Epithelial cell of proximal tubule (primary cell): Measurements from ENCODE around the gene GRN. TPM values are rescaled to one million over a fixed set of nuclear protein-coding genes. Genes with fewer than 3 reads are reported as not detected.
"Not testable (repeated sequence)": the region's sequence is repeated elsewhere in the genome, so short reads cannot be mapped to it uniquely, and the experiment has no call there.

Experiments used
- DNase-seq: peaks from one replicate; pipeline ENCODE4 v3.0.0-alpha.2; 2011; ENCODE audit warnings: low read depth
- H3K4me3 ChIP-seq: 2 replicates; pipeline ENCODE4 v1.5.1; 2011; ENCODE audit warnings: low read depth, mild to moderate bottlenecking, low read length
- CTCF ChIP-seq: conservative IDR thresholded peaks from 2 replicates; pipeline ENCODE4 v1.5.1; 2012; ENCODE audit warnings: low read depth, mild to moderate bottlenecking, low read length
- total RNA-seq: library from RNA; depleted of rRNA; stranded (reverse); fragments of >200 nt; gene quantifications from 2 replicates; pipeline ENCODE4 v1.2.3, GENCODE V29; 2015

The GRN gene
- total RNA-seq, 1 donor from 2014 or later = 567 TPM

DNA sequence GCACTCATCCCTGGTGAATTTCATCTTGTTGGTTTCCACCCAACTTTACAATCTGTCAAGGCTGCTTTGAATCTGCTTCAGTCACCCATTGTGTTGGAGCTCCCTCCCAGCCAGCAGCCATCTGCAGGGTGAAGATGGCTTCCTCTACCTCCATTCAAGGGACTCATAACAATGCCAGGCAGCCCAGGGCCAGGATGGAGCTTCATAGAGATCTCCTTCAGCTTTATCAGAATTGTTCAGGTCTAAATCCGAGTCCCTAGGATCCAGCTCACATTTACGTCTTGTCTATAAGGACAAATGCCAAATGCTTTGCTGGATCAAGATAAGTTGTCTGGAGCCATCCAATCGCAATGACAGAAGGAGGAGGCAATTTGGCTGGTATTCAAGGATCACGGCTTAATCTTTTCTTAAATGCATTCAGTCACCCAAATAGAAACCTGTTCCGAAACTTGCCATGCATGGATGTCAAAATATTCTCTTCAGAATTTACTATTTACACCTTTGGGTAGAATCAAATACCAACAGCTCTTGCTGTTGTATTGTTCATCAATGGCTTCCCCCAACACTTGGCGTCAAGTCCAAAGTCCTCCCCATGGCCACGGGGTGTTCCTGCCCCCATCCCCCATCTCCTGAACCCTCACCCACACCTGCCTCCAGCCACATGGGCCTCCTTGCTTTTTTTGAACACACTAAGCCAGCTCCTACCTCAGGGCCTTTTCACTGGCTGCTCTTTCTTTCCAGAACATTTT lies 22.3 kb downstream of the GRN start:
- H3K4me3 ChIP-seq = no peak overlapping the region
- no peak for DNase-seq
- no peak for TF ChIP-seq CTCF

DNA sequence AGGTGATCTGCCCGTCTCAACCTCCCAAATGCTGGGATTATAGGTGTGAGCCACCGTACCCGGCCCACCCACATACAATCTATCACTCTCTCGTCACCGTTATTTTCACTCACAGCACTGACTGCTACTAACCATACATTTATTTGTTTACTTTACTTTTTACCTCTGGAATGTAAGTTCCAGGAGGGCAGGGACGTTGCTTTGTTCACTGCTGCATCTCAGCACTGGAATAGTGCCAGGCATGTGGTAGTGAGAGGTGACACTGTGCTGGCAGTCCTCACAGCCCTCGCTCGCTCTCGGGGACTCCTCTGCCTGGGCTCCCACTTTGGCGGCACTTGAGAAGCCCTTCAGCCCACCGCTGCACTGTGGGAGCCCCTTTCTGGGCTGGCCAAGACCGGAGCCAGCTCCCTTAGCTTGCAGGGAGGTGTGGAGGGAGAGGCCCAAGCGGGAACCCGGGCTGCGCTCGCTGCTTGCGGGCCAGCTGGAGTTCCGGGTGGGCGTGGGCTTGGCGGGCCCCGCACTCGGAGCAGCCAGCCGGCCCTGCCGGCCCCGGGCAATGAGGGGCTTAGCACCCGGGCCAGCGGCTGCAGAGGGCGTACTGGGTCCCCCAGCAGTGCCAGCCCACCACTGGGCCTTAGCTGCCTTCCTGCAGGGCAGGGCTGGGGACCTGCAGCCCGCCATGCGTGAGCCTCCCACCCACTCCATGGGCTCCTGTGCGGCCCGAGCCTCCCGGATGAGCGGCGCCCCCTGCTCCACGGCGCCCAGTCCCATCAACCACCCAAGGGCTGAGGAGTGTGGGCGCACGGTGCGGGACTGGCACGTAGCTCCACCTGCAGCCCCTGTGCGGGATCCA lies 23.5 kb downstream of the GRN start:
- DNase-seq, H3K4me3 ChIP-seq: not testable (repeated sequence)

DNA sequence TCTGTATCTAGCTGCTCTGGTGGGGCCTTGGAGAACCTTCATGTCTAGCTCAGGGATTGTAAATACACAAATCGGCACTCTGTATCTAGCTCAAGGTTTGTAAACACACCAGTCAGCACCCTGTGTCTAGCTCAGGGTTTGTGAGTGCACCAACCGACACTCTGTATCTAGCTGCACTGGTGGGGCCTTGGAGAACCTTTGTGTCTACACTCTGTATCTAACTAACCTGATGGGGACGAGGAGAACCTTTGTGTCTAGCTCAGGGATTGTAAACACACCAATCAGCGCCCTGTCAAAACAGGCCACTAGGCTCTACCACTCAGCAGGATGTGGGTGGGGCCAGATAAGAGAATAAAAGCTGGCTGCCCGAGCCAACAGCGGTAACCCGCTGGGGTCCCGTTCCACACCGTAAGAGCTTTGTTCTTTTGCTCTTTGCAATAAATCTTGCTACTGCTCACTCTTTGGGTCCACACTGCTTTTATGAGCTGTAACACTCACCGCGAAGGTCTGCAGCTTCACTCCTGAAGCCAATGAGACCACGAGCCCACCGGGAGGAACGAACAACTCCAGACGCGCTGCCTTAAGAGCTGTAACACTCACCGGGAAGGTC lies 24.4 kb downstream of the GRN start:
- not testable (repeated sequence) for DNase-seq

GRCh38 chr17:44372036-44372435 lies 26.9 kb downstream of the GRN start:
- no peak for TF ChIP-seq CTCF
- DNase-seq = no peak

More for the DNA sequence above, 24.4 kb downstream of the GRN start:
- H3K4me3 ChIP-seq = not testable (repeated sequence)

DNA sequence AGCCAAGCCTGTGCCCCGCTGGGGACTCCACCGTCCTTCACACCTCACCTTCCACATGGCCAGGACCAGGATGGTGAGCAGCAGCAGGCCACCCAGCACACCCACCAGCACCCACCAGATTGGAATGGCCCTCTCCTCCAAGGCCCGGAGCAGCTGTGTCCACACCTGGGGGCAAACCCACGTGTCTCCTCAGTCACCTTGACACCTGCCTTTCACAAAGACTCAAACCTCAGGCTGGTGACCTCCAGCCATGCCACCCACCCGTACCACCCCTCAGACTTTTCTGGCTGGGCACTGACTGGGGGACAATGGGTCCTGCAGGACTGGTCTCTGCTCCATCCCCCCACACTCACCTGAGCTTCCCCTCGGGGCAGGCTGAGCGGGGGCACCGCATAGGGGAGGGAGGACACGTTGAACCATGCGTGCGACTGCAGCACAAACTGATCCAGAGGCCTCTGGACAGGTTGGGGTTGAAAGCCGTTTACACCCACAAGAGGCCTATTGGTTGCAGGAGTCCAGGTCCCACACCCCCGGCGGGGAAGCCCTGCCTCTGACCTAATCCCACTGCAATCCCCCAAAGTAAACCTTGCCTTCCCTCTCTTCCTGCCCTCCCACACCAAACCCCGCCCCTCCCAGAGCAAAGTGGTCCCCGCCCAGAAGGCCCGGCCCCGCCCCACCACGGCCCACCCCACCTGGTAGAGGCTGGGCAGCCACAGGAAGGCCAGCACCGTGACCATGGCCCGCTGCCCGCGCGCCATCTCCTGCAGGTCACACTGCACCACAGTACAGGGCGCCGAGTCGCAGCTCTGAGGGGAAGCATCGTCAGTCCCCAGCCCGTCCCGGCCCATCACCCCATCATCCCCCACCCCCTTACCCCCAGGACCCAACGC lies 29.4 kb downstream of the GRN start:
- TF ChIP-seq CTCF = no peak
- DNase-seq = no peak
- H3K4me3 ChIP-seq = no peak overlapping the region

More at GRCh38 chr17:44372036-44372435, 26.9 kb downstream of the GRN start:
- no peak overlapping the region for H3K4me3 ChIP-seq

DNA sequence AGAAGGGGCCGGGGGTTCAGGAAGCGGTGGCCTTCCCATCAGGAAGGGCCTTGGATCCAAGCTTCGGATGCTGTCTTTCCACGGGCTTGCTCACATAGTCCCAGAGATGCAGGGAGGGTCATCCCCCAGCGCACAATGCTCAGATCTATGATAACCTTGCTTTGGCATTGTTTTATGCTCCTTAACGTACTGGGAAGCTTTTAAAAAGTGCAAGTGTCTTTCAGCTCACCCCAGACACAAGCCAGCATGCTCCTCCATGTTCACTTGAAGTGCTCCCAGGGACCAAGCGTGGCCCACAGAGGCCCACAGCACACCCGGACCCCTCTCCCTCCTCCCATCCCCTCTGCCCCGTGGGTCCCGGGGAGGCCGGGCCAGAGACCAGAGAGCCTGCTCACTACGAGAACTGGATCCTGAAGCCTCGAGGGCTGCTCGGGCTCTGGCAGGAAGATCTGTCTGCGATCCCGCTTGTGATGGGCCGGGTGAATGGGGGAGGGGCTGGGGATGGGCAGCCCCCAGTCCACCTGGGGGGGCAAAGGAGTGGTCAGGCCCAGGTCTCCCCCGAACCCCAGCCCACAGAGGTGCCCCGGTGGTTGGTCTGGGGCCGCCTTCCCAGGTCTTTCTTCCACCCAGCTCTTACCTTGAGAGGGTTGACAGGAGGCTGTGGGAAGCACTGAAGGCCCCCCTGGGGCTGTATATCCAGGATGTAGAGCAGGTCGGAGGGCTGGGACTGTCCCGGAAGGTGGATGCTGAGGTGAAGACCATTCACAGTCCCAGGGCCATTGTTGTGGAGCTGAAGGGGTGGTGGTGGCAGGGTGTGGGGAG lies 30.3 kb downstream of the GRN start:
- DNase-seq = no peak
- no peak for TF ChIP-seq CTCF
- H3K4me3 ChIP-seq = no peak overlapping the region

DNA sequence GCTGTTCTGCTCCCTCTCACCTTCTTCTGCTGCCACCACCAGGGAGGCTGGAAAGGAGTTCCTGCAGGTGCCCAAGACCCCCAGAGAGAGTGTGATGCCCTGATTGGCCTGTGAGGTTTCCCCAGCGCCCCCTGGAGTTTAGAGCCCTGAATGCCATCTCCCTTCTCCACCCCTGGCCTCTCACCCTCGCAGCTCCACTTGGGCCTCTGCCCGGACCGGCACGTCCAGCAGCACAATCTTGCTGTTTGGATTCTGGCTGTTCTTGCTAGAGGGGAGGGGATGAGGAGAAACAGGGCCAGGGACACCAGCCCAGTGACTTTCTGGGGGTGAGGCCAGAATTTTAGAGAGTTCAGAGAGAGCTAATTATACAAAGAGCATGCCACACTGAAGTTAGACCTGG lies 31.0 kb downstream of the GRN start:
- DNase-seq = no peak
- TF ChIP-seq CTCF = peak; percentile 55
- no peak overlapping the region for H3K4me3 ChIP-seq
